HG02943 (cell line): ENCODE results near the gene STYXL2.

ENCODE experiments used
- ATAC-seq: cut with Tn5 transposase; IDR thresholded peaks from one replicate; pipeline ENCODE4 v1.9.1; 2021; ENCODE audit warnings: mild to moderate bottlenecking, low read depth, moderate library complexity; ENCODE audit not compliant: unreplicated experiment

STYXL2 gene

GRCh38 chr1:167128261-167129227 lies 34.7 kb downstream of the STYXL2 start:
- no peak for ATAC-seq

- ATAC-seq = no peak
Observed at GRCh38 chr1:167130829-167131510, 37.1 kb downstream of the STYXL2 start.

- ATAC-seq = no peak
Observed at GRCh38 chr1:167132301-167133010, 38.6 kb downstream of the STYXL2 start.

- no peak for ATAC-seq
Observed at GRCh38 chr1:167135281-167135840, 41.5 kb downstream of the STYXL2 start.

- ATAC-seq = no peak
Observed at GRCh38 chr1:167136191-167136614, 42.3 kb downstream of the STYXL2 start.

GRCh38 chr1:167136806-167137205 lies 42.9 kb downstream of the STYXL2 start:
- ATAC-seq = no peak

- ATAC-seq = no peak
Observed at GRCh38 chr1:167137332-167137781, 43.5 kb downstream of the STYXL2 start.

GRCh38 chr1:167137793-167138510 lies 44.1 kb downstream of the STYXL2 start:
- ATAC-seq = no peak

GRCh38 chr1:167138703-167139102 lies 44.8 kb downstream of the STYXL2 start:
- no peak for ATAC-seq

- ATAC-seq = no peak
Observed at GRCh38 chr1:167141963-167142362, 48.1 kb downstream of the STYXL2 start.
